Kidney epithelial cell (primary cell): ENCODE measurements around the gene FGF1. TPM values are rescaled to one million over a fixed set of nuclear protein-coding genes. Genes with fewer than 3 reads are reported as not detected.

ENCODE experiments used
- DNase-seq: peaks from one replicate; pipeline ENCODE4 v3.0.0-alpha.2; 2010; ENCODE audit warnings: low read depth
- H3K27me3 ChIP-seq: 2 replicates; pipeline ENCODE4 v1.6.0; 2011; ENCODE audit warnings: low read length; ENCODE audit not compliant: control insufficient read depth, insufficient read depth
- H3K36me3 ChIP-seq: 2 replicates; pipeline ENCODE4 v1.5.1; 2011; ENCODE audit warnings: low read length; ENCODE audit not compliant: control insufficient read depth, insufficient read depth
- H3K4me3 ChIP-seq: 2 replicates; pipeline ENCODE4 v1.5.1; 2011; ENCODE audit warnings: low read depth, mild to moderate bottlenecking, control low read depth, low read length
- total RNA-seq: library from RNA; depleted of rRNA; stranded (reverse); fragments of >200 nt; gene quantifications from 2 replicates; pipeline ENCODE4 v1.2.3, GENCODE V29; 2015
- TF ChIP-seq, protein P1 (sequence below): IDR thresholded peaks from 2 replicates; pipeline ENCODE4 v1.5.1; 2011; ENCODE audit warnings: mild to moderate bottlenecking, moderate library complexity, low read length, control low read depth, inconsistent platforms; ENCODE audit not compliant: insufficient read depth, poor library complexity, severe bottlenecking

Gene FGF1
- total RNA-seq, 1 donor from 2014 or later: 12.1 TPM

GRCh38 chr5:142722896-142723295 lies 37.0 kb upstream of the FGF1 start:
- DNase-seq: no peak
- Histone ChIP-seq H3K36me3 (no peaks in the 10 kb centered on the region), H3K27me3 (no peaks in the 10 kb centered on the region), H3K4me3 (no peak overlapping the region)
- TF ChIP-seq, protein P1, sequence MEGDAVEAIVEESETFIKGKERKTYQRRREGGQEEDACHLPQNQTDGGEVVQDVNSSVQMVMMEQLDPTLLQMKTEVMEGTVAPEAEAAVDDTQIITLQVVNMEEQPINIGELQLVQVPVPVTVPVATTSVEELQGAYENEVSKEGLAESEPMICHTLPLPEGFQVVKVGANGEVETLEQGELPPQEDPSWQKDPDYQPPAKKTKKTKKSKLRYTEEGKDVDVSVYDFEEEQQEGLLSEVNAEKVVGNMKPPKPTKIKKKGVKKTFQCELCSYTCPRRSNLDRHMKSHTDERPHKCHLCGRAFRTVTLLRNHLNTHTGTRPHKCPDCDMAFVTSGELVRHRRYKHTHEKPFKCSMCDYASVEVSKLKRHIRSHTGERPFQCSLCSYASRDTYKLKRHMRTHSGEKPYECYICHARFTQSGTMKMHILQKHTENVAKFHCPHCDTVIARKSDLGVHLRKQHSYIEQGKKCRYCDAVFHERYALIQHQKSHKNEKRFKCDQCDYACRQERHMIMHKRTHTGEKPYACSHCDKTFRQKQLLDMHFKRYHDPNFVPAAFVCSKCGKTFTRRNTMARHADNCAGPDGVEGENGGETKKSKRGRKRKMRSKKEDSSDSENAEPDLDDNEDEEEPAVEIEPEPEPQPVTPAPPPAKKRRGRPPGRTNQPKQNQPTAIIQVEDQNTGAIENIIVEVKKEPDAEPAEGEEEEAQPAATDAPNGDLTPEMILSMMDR: no peak

DNA sequence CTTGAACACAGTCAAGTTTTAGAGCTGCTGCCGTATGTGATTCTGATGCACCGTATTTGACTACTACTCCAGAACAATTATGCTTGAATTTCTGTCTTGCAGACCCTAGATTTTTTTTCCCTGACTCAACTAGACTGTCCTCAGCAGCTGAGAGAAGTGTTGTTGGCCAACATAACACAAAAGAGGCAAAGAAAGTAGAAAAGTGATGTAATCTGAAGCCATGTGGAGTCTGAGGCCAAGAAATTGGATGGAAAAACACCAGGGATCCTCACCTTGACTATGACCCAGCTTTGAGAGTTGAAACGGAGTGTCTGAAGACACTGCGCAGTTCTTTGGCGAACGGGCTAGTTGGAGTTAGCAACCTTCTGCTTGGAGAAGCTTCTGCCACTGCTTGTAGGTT lies 36.3 kb upstream of the FGF1 start:
- H3K4me3 ChIP-seq: no peak overlapping the region
- H3K27me3 ChIP-seq: no peaks in the 10 kb centered on the region
- no peaks in the 10 kb centered on the region for H3K36me3 ChIP-seq
- TF ChIP-seq, protein P1: no peak
- DNase-seq: no peak

- Histone ChIP-seq H3K4me3 (no peak overlapping the region), H3K36me3 (no peaks in the 10 kb centered on the region), H3K27me3 (no peaks in the 10 kb centered on the region)
- DNase-seq: no peak
- TF ChIP-seq, protein P1: no peak
These were observed 34.9 kb upstream of the FGF1 start for GRCh38 chr5:142720641-142721271.

GRCh38 chr5:142719836-142720370 lies 34.0 kb upstream of the FGF1 start:
- Histone ChIP-seq H3K36me3 (no peaks in the 10 kb centered on the region), H3K4me3 (no peak overlapping the region), H3K27me3 (no peaks in the 10 kb centered on the region)
- TF ChIP-seq, protein P1: no peak
- DNase-seq: no peak

- no peaks in the 10 kb centered on the region for H3K36me3 ChIP-seq
- TF ChIP-seq, protein P1: peak; percentile 72
These were observed 31.8 kb upstream of the FGF1 start for GRCh38 chr5:142717582-142718215.

DNA sequence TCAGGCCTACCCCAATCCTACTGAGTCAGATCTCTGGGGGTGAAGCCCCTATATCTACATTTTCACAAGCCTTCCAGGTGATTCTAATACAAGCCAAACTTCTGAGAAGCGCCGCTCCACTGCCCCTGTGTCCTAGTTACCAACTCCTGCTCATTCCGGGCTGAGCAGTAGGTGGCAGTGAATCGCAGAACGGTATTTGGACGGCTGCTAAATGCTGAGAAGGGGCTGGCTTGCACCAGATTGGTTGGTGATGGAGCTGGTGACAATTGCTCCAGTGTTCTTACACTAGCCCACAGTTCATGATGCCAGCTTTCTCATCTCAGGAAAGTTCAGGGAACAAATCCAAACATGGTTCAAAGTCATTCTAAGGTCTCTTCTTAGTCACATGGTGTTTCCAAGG lies 31.1 kb upstream of the FGF1 start:
- Histone ChIP-seq H3K27me3 (no peaks in the 10 kb centered on the region), H3K36me3 (no peaks in the 10 kb centered on the region), H3K4me3 (no peak overlapping the region)
- no peak for DNase-seq
- TF ChIP-seq, protein P1: peak; percentile 74

More at GRCh38 chr5:142717582-142718215, 31.8 kb upstream of the FGF1 start:
- Histone ChIP-seq H3K4me3 (no peak overlapping the region), H3K27me3 (no peaks in the 10 kb centered on the region)
- DNase-seq: no peak
